ENCODE results near the gene SERINC4.

The SERINC4 gene

GRCh38 chr15:43793647-43794046, 6.4 kb downstream of the SERINC4 start:
- H3K4me3 ChIP-seq (ENCODE audit: low read depth, low read length) = peak overlapping the region; percentile 99
- no peak for TF ChIP-seq CTCF (IDR thresholded peaks at IDR 0.05; ENCODE audit: low read depth, low read length, missing control alignments)
- in situ Hi-C loops (cut with HindIII; ENCODE audit: low sequenced_read_pairs) = no loop called here
- no peak for DNase-seq (ENCODE audit: low read depth)

GRCh38 chr15:43792761-43793476, 7.1 kb downstream of the SERINC4 start:
- in situ Hi-C loops (cut with HindIII; ENCODE audit: low sequenced_read_pairs) = no loop called here
- DNase-seq (ENCODE audit: low read depth) = no peak
- H3K4me3 ChIP-seq (ENCODE audit: low read depth, low read length) = peak overlapping the region; percentile 99
- TF ChIP-seq CTCF (IDR thresholded peaks at IDR 0.05; ENCODE audit: low read depth, low read length, missing control alignments) = no peak

GRCh38 chr15:43791993-43792760, 7.8 kb downstream of the SERINC4 start, which contains the start of gene SERF2:
TSS of gene SERF2 (plus strand) at chr15:43792320. CDS start at chr15:43792377, 57 bp downstream.
- TF ChIP-seq CTCF (IDR thresholded peaks at IDR 0.05; ENCODE audit: low read depth, low read length, missing control alignments) = no peak

GRCh38 chr15:43789409-43789808, 10.6 kb downstream of the SERINC4 start:
- no peak for DNase-seq (ENCODE audit: low read depth)
- TF ChIP-seq CTCF (IDR thresholded peaks at IDR 0.05; ENCODE audit: low read depth, low read length, missing control alignments) = no peak
- in situ Hi-C loops (cut with HindIII; ENCODE audit: low sequenced_read_pairs) = no loop called here
- no peak overlapping the region for H3K4me3 ChIP-seq (ENCODE audit: low read depth, low read length)

More at GRCh38 chr15:43791993-43792760, 7.8 kb downstream of the SERINC4 start, which contains the start of gene SERF2:
- in situ Hi-C loops (cut with HindIII; ENCODE audit: low sequenced_read_pairs) = no loop called here
- H3K4me3 ChIP-seq (ENCODE audit: low read depth, low read length) = peak within 1 kb of the TSS; percentile 99
- peak; percentile 98 for DNase-seq (ENCODE audit: low read depth)

GRCh38 chr15:43779016-43779415, 21.0 kb downstream of the SERINC4 start:
- in situ Hi-C loops (cut with HindIII; ENCODE audit: low sequenced_read_pairs) = no loop called here
- no peak overlapping the region for H3K4me3 ChIP-seq (ENCODE audit: low read depth, low read length)
- TF ChIP-seq CTCF (IDR thresholded peaks at IDR 0.05; ENCODE audit: low read depth, low read length, missing control alignments) = no peak
- DNase-seq (ENCODE audit: low read depth) = no peak

- H3K4me3 ChIP-seq (ENCODE audit: low read depth, low read length) = peak overlapping the region; percentile 52
- TF ChIP-seq CTCF (IDR thresholded peaks at IDR 0.05; ENCODE audit: low read depth, low read length, missing control alignments) = peak; percentile 64
- no peak for DNase-seq (ENCODE audit: low read depth)
- in situ Hi-C loops (cut with HindIII; ENCODE audit: low sequenced_read_pairs) = no loop called here
These were observed 22.6 kb downstream of the SERINC4 start for GRCh38 chr15:43777267-43777914.
